ENCODE measurements around the gene PDE9A.

PDE9A gene

GRCh38 chr21:42668298-42668992 lies 15.0 kb downstream of the PDE9A start:
- no peak for DNase-seq (ENCODE audit: low read depth, low spot score)

GRCh38 chr21:42669041-42669440 lies 15.6 kb downstream of the PDE9A start:
- DNase-seq (ENCODE audit: low read depth, low spot score), result no peak
- no peak overlapping the region for H3K27ac ChIP-seq

More at GRCh38 chr21:42668298-42668992, 15.0 kb downstream of the PDE9A start:
- no peak overlapping the region for H3K27ac ChIP-seq

GRCh38 chr21:42670058-42670880 lies 16.8 kb downstream of the PDE9A start:
- no peak overlapping the region for H3K27ac ChIP-seq
- DNase-seq (ENCODE audit: low read depth, low spot score), result no peak

GRCh38 chr21:42670884-42671283 lies 17.5 kb downstream of the PDE9A start:
- no peak overlapping the region for H3K27ac ChIP-seq
- no peak for DNase-seq (ENCODE audit: low read depth, low spot score)

- no peak overlapping the region for H3K27ac ChIP-seq
- DNase-seq (ENCODE audit: low read depth, low spot score), result peak; percentile 16
Observed at GRCh38 chr21:42671778-42672593, 18.6 kb downstream of the PDE9A start.

GRCh38 chr21:42672699-42673458 lies 19.5 kb downstream of the PDE9A start:
- H3K27ac ChIP-seq, result no peak overlapping the region
- DNase-seq (ENCODE audit: low read depth, low spot score), result no peak

- no peak for DNase-seq (ENCODE audit: low read depth, low spot score)
- no peak overlapping the region for H3K27ac ChIP-seq
Observed at GRCh38 chr21:42673633-42674328, 20.4 kb downstream of the PDE9A start.

GRCh38 chr21:42674351-42674940 lies 21.0 kb downstream of the PDE9A start:
- H3K27ac ChIP-seq, result no peak overlapping the region
- DNase-seq (ENCODE audit: low read depth, low spot score), result no peak

- no peak overlapping the region for H3K27ac ChIP-seq
- no peak for DNase-seq (ENCODE audit: low read depth, low spot score)
Observed at GRCh38 chr21:42675403-42675802, 22.0 kb downstream of the PDE9A start.

- H3K27ac ChIP-seq, result no peak overlapping the region
- no peak for DNase-seq (ENCODE audit: low read depth, low spot score)
Observed at GRCh38 chr21:42676808-42677207, 23.4 kb downstream of the PDE9A start.

GRCh38 chr21:42677339-42678321 lies 24.2 kb downstream of the PDE9A start:
- DNase-seq (ENCODE audit: low read depth, low spot score), result no peak
- H3K27ac ChIP-seq, result no peak overlapping the region

GRCh38 chr21:42678618-42679295 lies 25.3 kb downstream of the PDE9A start:
- H3K27ac ChIP-seq, result no peak overlapping the region
- DNase-seq (ENCODE audit: low read depth, low spot score), result no peak

GRCh38 chr21:42679319-42680057 lies 26.1 kb downstream of the PDE9A start:
- H3K27ac ChIP-seq, result no peak overlapping the region
- DNase-seq (ENCODE audit: low read depth, low spot score), result no peak

- no peak for DNase-seq (ENCODE audit: low read depth, low spot score)
- H3K27ac ChIP-seq, result no peak overlapping the region
Observed at GRCh38 chr21:42680058-42680330, 26.6 kb downstream of the PDE9A start.

GRCh38 chr21:42680429-42680828 lies 27.0 kb downstream of the PDE9A start:
- DNase-seq (ENCODE audit: low read depth, low spot score), result no peak
- H3K27ac ChIP-seq, result no peak overlapping the region

- no peak for DNase-seq (ENCODE audit: low read depth, low spot score)
- no peak overlapping the region for H3K27ac ChIP-seq
Observed at GRCh38 chr21:42681296-42682206, 28.1 kb downstream of the PDE9A start.
